ENCODE data around the gene CGNL1. TPM values are rescaled to one million over a fixed set of nuclear protein-coding genes. Genes with fewer than 3 reads are reported as not detected.

The CGNL1 gene
- total RNA-seq, 6 donors from 2014 or later = 40.1 to 81.8 (median 63.0) TPM

DNA sequence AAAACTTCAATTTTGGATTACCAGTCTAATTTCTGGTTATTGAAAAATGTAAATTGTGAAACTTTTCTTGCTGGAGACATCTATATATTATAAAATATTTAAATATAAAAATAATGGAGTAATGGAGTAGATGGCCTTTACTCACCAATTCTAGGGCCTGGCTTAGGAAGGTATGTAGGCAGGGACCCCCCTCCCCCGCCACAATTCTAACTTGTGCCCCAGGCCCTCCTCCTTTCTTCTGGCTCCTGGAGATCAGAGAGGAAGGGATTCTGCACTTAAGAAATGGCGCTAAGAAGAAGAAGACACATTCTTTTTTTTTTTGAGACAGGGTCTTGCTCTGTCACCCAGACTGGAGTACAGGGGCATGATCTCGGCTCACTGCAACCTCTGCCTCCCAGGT lies 49.5 kb downstream of the CGNL1 start:
- ATAC-seq (ENCODE audit: low FRiP score in 2 of 2) = no peak
- no peak for DNase-seq
- no peaks in the 10 kb centered on the region for H3K27me3 ChIP-seq
- 47 to 63% methylated on average over 2 to 3 of the region's 3 CpGs for WGBS, 2 donors
- no peak overlapping the region for H3K4me3 ChIP-seq
- TF ChIP-seq POLR2AphosphoS5 (IDR thresholded peaks at IDR 0.05) = no peak
- TF ChIP-seq EP300 (IDR thresholded peaks at IDR 0.05) = no peak
- TF ChIP-seq, protein P1, sequence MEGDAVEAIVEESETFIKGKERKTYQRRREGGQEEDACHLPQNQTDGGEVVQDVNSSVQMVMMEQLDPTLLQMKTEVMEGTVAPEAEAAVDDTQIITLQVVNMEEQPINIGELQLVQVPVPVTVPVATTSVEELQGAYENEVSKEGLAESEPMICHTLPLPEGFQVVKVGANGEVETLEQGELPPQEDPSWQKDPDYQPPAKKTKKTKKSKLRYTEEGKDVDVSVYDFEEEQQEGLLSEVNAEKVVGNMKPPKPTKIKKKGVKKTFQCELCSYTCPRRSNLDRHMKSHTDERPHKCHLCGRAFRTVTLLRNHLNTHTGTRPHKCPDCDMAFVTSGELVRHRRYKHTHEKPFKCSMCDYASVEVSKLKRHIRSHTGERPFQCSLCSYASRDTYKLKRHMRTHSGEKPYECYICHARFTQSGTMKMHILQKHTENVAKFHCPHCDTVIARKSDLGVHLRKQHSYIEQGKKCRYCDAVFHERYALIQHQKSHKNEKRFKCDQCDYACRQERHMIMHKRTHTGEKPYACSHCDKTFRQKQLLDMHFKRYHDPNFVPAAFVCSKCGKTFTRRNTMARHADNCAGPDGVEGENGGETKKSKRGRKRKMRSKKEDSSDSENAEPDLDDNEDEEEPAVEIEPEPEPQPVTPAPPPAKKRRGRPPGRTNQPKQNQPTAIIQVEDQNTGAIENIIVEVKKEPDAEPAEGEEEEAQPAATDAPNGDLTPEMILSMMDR (IDR thresholded peaks at IDR 0.05) = no peak
- no peak for TF ChIP-seq POLR2A (IDR thresholded peaks at IDR 0.05)
- no peaks in the 10 kb centered on the region for H3K36me3 ChIP-seq
- no peak overlapping the region for H3K27ac ChIP-seq
- H3K4me1 ChIP-seq = peaks cover 12 to 25% (median 19%) of the 10 kb centered on the region in 4 donors
- H3K9me3 ChIP-seq = no peaks in the 10 kb centered on the region

DNA sequence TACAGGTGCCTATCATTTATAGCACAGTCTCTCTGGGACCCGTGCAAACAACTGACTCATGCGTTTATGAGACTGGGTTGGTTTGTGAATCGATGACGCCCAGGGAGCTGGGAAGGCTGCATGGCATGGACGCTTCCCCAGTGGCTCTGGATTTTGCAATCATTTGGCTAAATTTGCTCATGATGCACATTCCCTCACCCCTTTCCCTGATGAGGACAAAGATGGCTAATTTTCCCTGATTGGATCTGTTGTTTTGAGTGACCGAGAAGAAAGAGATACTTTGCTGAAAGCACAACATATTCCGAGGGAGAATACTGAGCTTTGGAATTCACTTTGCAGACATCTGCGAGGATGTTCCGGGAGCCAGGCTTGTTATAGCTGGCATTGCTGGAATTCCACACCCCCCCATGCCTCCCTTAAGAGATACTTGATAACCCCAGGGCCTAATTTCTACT lies 51.1 kb downstream of the CGNL1 start:
- H3K27ac ChIP-seq = no peak overlapping the region
- 49 to 61% methylated on average over 9 of the region's 9 CpGs for WGBS, 2 donors
- no peak overlapping the region for H3K4me3 ChIP-seq
- ATAC-seq (ENCODE audit: low FRiP score in 2 of 2) (peak in 1 of 2 donors; percentile 66), DNase-seq (no peak)
- TF ChIP-seq POLR2AphosphoS5 (IDR thresholded peaks at IDR 0.05) (no peak), POLR2A (IDR thresholded peaks at IDR 0.05) (no peak), EP300 (IDR thresholded peaks at IDR 0.05) (no peak)
- TF ChIP-seq, protein P1 (IDR thresholded peaks at IDR 0.05) = no peak
- peaks cover 6 to 26% (median 11%) of the 10 kb centered on the region in 4 donors for H3K4me1 ChIP-seq
- no peaks in the 10 kb centered on the region for H3K27me3 ChIP-seq
- H3K9me3 ChIP-seq = no peaks in the 10 kb centered on the region
- no peaks in the 10 kb centered on the region for H3K36me3 ChIP-seq

DNA sequence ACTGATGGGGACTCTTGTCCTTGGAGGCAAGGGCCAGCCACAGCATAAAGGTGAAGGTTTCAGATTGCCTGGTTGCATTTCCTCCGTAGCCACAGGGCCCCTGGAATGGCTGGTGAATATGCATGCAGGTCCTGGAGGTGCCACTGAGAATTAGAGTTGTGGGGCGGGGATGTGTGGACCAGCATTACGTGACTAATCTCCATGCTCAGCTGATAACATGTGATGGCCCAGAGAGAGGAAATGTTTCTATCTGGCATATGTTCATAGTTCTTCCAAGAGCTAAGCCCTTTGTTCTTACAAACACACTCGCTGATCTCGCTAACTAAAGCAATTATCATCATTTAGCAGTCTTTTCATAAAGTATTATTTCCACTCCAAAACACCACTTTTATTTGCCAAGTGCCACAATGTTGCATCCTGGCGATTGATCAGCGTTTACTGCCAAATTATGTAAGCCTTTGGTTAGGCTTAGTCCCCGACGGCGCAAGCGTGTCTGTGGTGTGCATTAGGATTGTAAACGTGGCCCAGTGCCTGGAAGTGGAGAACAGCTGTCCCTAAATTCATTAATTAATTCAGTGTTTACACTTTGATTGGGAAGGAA lies 55.9 kb downstream of the CGNL1 start:
- H3K36me3 ChIP-seq = no peaks in the 10 kb centered on the region
- 65 to 75% methylated on average over 11 to 12 of the region's 12 CpGs for WGBS, 2 donors
- ATAC-seq (ENCODE audit: low FRiP score in 2 of 2) (no peak), DNase-seq (no peak)
- H3K27ac ChIP-seq = peak overlapping the region in 1 of 4 donors; percentile 28
- H3K9me3 ChIP-seq = no peaks in the 10 kb centered on the region
- H3K27me3 ChIP-seq = no peaks in the 10 kb centered on the region
- H3K4me1 ChIP-seq = peaks cover 3 to 25% (median 10%) of the 10 kb centered on the region in 4 donors
- H3K4me3 ChIP-seq = no peak overlapping the region
- TF ChIP-seq, protein P1 (IDR thresholded peaks at IDR 0.05) = no peak
- TF ChIP-seq POLR2AphosphoS5 (IDR thresholded peaks at IDR 0.05) (no peak), POLR2A (IDR thresholded peaks at IDR 0.05) (no peak), EP300 (IDR thresholded peaks at IDR 0.05) (no peak)

DNA sequence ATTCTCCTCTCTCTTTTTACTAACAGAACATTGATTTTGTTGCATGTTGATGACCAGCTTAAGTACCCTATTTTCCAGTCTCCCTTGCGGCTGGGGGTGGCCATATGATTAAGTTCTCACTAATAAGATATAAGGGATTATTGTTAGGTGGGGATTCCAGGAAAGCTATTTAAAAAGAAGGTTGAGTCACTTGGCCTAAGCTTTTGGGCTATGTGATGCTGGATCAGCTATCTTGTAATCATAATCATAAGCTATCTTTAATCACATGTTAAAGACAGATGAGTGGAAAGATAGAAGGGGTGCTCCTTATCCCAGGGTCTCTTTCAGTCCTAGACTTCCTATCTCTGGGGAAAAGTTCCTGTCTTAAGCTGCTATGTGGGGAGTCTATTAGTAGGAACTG lies 59.9 kb downstream of the CGNL1 start:
- Histone ChIP-seq H3K4me3 (no peak overlapping the region), H3K4me1 (peaks cover 6 to 11% (median 8%) of the 10 kb centered on the region in 4 donors), H3K27ac (no peak overlapping the region), H3K36me3 (no peaks in the 10 kb centered on the region), H3K9me3 (no peaks in the 10 kb centered on the region), H3K27me3 (no peaks in the 10 kb centered on the region)
- 91 to 100% methylated on average over 1 of the region's 1 CpG for WGBS, 2 donors
- DNase-seq (no peak), ATAC-seq (ENCODE audit: low FRiP score in 2 of 2) (no peak)
- TF ChIP-seq POLR2AphosphoS5 (IDR thresholded peaks at IDR 0.05) = no peak
- TF ChIP-seq POLR2A (IDR thresholded peaks at IDR 0.05) = no peak
- TF ChIP-seq EP300 (IDR thresholded peaks at IDR 0.05) = no peak
- TF ChIP-seq, protein P1 (IDR thresholded peaks at IDR 0.05) = no peak

DNA sequence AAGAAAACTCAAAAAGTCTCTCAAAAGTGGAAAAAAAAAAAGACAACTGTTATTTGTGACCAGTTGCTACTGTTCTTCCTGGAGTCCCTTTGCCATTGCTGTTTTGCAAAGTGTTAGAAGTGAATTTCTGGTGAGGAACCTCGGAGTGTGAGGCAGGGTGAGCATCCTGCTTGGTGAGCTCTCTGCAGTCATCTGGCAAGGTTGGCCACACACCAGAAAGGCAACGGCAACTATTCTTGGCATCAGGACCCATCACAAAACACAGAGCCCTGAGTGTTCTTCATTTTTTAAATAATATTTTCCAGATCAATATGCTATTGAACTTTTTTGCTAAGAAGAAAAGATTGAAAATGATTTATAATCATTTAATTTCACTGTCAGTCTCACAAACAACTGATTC lies 60.7 kb downstream of the CGNL1 start:
- DNase-seq = no peak
- no peak for ATAC-seq (ENCODE audit: low FRiP score in 2 of 2)
- Histone ChIP-seq H3K4me1 (peaks cover under 1 to 13% (median 9%) of the 10 kb centered on the region in 4 donors), H3K4me3 (no peak overlapping the region), H3K27ac (no peak overlapping the region), H3K9me3 (no peaks in the 10 kb centered on the region), H3K36me3 (no peaks in the 10 kb centered on the region), H3K27me3 (no peaks in the 10 kb centered on the region)
- 41 to 42% methylated on average over 2 of the region's 2 CpGs for WGBS, 2 donors
- TF ChIP-seq EP300 (IDR thresholded peaks at IDR 0.05) = no peak
- TF ChIP-seq, protein P1 (IDR thresholded peaks at IDR 0.05) = no peak
- TF ChIP-seq POLR2AphosphoS5 (IDR thresholded peaks at IDR 0.05) = no peak
- TF ChIP-seq POLR2A (IDR thresholded peaks at IDR 0.05) = no peak

Data from upper lobe of left lung (tissue), 6 donors.